Tibial nerve (tissue), 4 donors: ENCODE results near the gene NQO2. TPM values are rescaled to one million over a fixed set of nuclear protein-coding genes. Genes with fewer than 3 reads are reported as not detected.

Experiments used
- DNase-seq, 2 donors: peaks; one replicate each; pipeline ENCODE4 v3.0.0-alpha.2; 2019; ENCODE audit warnings: low spot score in 2 of 2
- H3K27ac ChIP-seq, 4 donors: fragments of 200-600 bp; sonication (generic) in 3 of 4; one replicate each; pipeline ENCODE4 v1.5.1; 2017 to 2019; ENCODE audit warnings: mild to moderate bottlenecking in 1 of 4
- H3K27me3 ChIP-seq, 2 donors: fragments of 200-600 bp; sonication (generic) in 1 of 2; one replicate each; pipeline versions ENCODE4 v1.5.1 to v1.6.0; 2017 to 2019
- H3K36me3 ChIP-seq, 3 donors: fragments of 200-600 bp; sonication (generic); one replicate each; pipeline ENCODE4 v1.5.1; 2018 to 2019
- H3K4me1 ChIP-seq, 4 donors: fragments of 200-600 bp; sonication (generic) in 3 of 4; one replicate each; pipeline ENCODE4 v1.5.1; 2017 to 2019
- H3K4me3 ChIP-seq, 4 donors: fragments of 200-600 bp; sonication (generic) in 3 of 4; one replicate each; pipeline ENCODE4 v1.5.1; 2017 to 2019; ENCODE audit warnings: mild to moderate bottlenecking in 1 of 4, moderate library complexity in 1 of 4
- H3K9me3 ChIP-seq, 4 donors: fragments of 200-600 bp; sonication (generic) in 3 of 4; one replicate each; pipeline ENCODE4 v1.5.1; 2017 to 2019
- CTCF ChIP-seq, 5 experiments: fragments of 200-600 bp in 3 of 5; fragments of 450-650 bp in 2 of 5; sonication (generic) in 3 of 5; IDR thresholded peaks; one replicate each; pipeline ENCODE4 v1.5.1; 2016 to 2019; ENCODE audit warnings: antibody characterized with exemption in 5 of 5, mild to moderate bottlenecking in 3 of 5, moderate library complexity in 2 of 5
- EP300 ChIP-seq, 2 donors: sonication (generic); formaldehyde crosslinking; IDR thresholded peaks; one replicate each; pipeline ENCODE4 v1.6.1; 2017; ENCODE audit warnings: antibody characterized with exemption in 2 of 2, mild to moderate bottlenecking in 1 of 2
- POLR2A ChIP-seq, 2 donors: fragments of 450-650 bp; IDR thresholded peaks; one replicate each; pipeline ENCODE4 v1.6.1; 2017; ENCODE audit warnings: antibody characterized with exemption in 2 of 2, mild to moderate bottlenecking in 2 of 2, moderate library complexity in 2 of 2
- WGBS, 2 donors: methylation state at CpG; one replicate each; pipeline ENCODE4 v1.1.5; 2018; 5-methylcytosine and 5-hydroxymethylcytosine counted together
- small RNA-seq: library from RNA; depleted of rRNA; stranded (forward); fragments of <200 nt; gene quantifications from one replicate; pipeline ENCODE3, GENCODE V24; 2016
- total RNA-seq, 4 donors: library from RNA; depleted of rRNA; stranded (reverse); fragments of >200 nt; gene quantifications; one replicate each; pipeline ENCODE4 v1.1.0, GENCODE V29; 2016

NQO2 gene
- total RNA-seq, 4 donors from 2014 or later: 18.8 to 33.6 (median 25.8) TPM

GRCh38 chr6:3068329-3069214, 68.9 kb downstream of the NQO2 start, which contains the start of gene RIPK1:
TSS of gene RIPK1 (plus strand) at chr6:3068494. CDS start at chr6:3076824, 8,330 bp downstream.
- peaks cover 0 to 53% (median 26%) of the 10 kb centered on the region in 4 donors for H3K4me1 ChIP-seq
- no peaks in the 10 kb centered on the region for H3K9me3 ChIP-seq
- peak within 1 kb of the TSS; percentile 65 to 100 (median 88) for H3K4me3 ChIP-seq
- H3K27me3 ChIP-seq: no peaks in the 10 kb centered on the region
- 1% methylated on average over 47 to 68 of the region's 112 CpGs for whole genome bisulfite sequencing, 2 donors
- DNase-seq: peak; percentile 88 to 90
- TF ChIP-seq CTCF (IDR thresholded peaks at IDR 0.05) (peak; percentile 6 to 61 (median 36)), POLR2A (IDR thresholded peaks at IDR 0.05) (peak; percentile 80 to 97), EP300 (IDR thresholded peaks at IDR 0.05) (peak in 1 of 2 donors; percentile 94)
- peak within 1 kb of the TSS; percentile 94 to 100 (median 99) for H3K27ac ChIP-seq
- peaks cover 0 to 1% (median 0%) of the 10 kb centered on the region in 3 donors for H3K36me3 ChIP-seq

Small RNA genes lying within 50 kb of the gene (small RNA-seq; reads per million reads assigned to genes)
- gene AL133351.4: not detected

Other genes starting within 250 kb of the NQO2 start
- under 1 TPM; 0.42 to 0.98 (median 0.52) TPM for gene MYLK4, start 249.0 kb upstream of the NQO2 start, total RNA-seq
- gene WRNIP1, start 234.5 kb upstream of the NQO2 start, total RNA-seq: 10 to 100 TPM; 62.6 to 89.4 (median 76.2) TPM
- gene SERPINB1, start 158.0 kb upstream of the NQO2 start, total RNA-seq: 10 to 100 TPM; 21.3 to 29.0 (median 23.1) TPM
- 10 to 100 TPM; 17.1 to 54.4 (median 35.8) TPM for gene SERPINB9, start 96.6 kb upstream of the NQO2 start, total RNA-seq
- gene SERPINB6, start 28.3 kb upstream of the NQO2 start, total RNA-seq: 100 to 1,000 TPM; 130 to 185 (median 155) TPM
- gene RIPK1, start 68.6 kb downstream of the NQO2 start, total RNA-seq: 10 to 100 TPM; 20.1 to 22.6 (median 21.2) TPM
- gene BPHL, start 118.8 kb downstream of the NQO2 start, total RNA-seq: 10 to 100 TPM in 3 of 4 donors, 1 to 10 TPM in 1; 6.7 to 21.6 (median 12.6) TPM
- 100 to 1,000 TPM in 1 of 4 donors, 10 to 100 TPM in 3; 37.5 to 100 (median 68.0) TPM for gene TUBB2A, start 157.7 kb downstream of the NQO2 start, total RNA-seq
- gene TUBB2B, start 227.8 kb downstream of the NQO2 start, total RNA-seq: 10 to 100 TPM; 13.7 to 47.6 (median 32.6) TPM